Stimulated activated CD8-positive, alpha-beta memory T cell treated with anti-CD3 and anti-CD28 coated beads, Interleukin-7, amount 100 ng/mL, for 1 hour (primary cell): ENCODE measurements around the gene MCC.
"Not testable (repeated sequence)": the region's sequence is repeated elsewhere in the genome, so short reads cannot be mapped to it uniquely, and the experiment has no call there.

ENCODE experiments used
- DNase-seq, 2 donors: peaks; one replicate each; pipeline ENCODE4 v3.0.0-alpha.2; 2020; ENCODE audit warnings: low read depth in 2 of 2

MCC gene

GRCh38 chr5:113490317-113490716 lies 2.1 kb upstream of the MCC start:
- no peak for DNase-seq

GRCh38 chr5:113489299-113489698 lies 1.0 kb upstream of the MCC start:
- DNase-seq: no peak

GRCh38 chr5:113488645-113489184 lies 462 bp upstream of the MCC start:
- no peak for DNase-seq

GRCh38 chr5:113487416-113487780 lies 855 bp downstream of the MCC start:
- DNase-seq: no peak

GRCh38 chr5:113480243-113480642 lies 8.0 kb downstream of the MCC start:
- no peak for DNase-seq

GRCh38 chr5:113478691-113479090 lies 9.6 kb downstream of the MCC start:
- DNase-seq: no peak

- DNase-seq: no peak
Observed at GRCh38 chr5:113474100-113474728, 14.0 kb downstream of the MCC start.

- no peak for DNase-seq
Observed at GRCh38 chr5:113463032-113463431, 25.2 kb downstream of the MCC start.

- not testable (repeated sequence) for DNase-seq
Observed at GRCh38 chr5:113457106-113457505, 31.1 kb downstream of the MCC start.

GRCh38 chr5:113452941-113453340 lies 35.3 kb downstream of the MCC start:
- no peak for DNase-seq

GRCh38 chr5:113451797-113452196 lies 36.5 kb downstream of the MCC start:
- DNase-seq: no peak

- no peak for DNase-seq
Observed at GRCh38 chr5:113450929-113451328, 37.3 kb downstream of the MCC start.

GRCh38 chr5:113450462-113450861 lies 37.8 kb downstream of the MCC start:
- no peak for DNase-seq

- DNase-seq: no peak
Observed at GRCh38 chr5:113448252-113448651, 40.0 kb downstream of the MCC start.

- DNase-seq: no peak
Observed at GRCh38 chr5:113447498-113448050, 40.7 kb downstream of the MCC start.

- no peak for DNase-seq
Observed at GRCh38 chr5:113446358-113446927, 41.8 kb downstream of the MCC start.

- no peak for DNase-seq
Observed at GRCh38 chr5:113437111-113437510, 51.1 kb downstream of the MCC start.

GRCh38 chr5:113435575-113435974 lies 52.7 kb downstream of the MCC start:
- DNase-seq: no peak

- DNase-seq: no peak
Observed at GRCh38 chr5:113434889-113435288, 53.4 kb downstream of the MCC start, which contains the start of gene TSSK1B. Gene TSSK1B, minus strand, starts transcription at chr5:113434989. Its CDS starts 150 bp downstream, at chr5:113434839.

- no peak for DNase-seq
Observed at GRCh38 chr5:113433862-113434612, 54.2 kb downstream of the MCC start.

GRCh38 chr5:113433071-113433470 lies 55.2 kb downstream of the MCC start:
- no peak for DNase-seq

GRCh38 chr5:113427871-113428574 lies 60.2 kb downstream of the MCC start:
- no peak for DNase-seq
